AG04450 (cell line): ENCODE data around the gene TBX6. TPM values are rescaled to one million over a fixed set of nuclear protein-coding genes. Genes with fewer than 3 reads are reported as not detected.

Source experiments
- CTCF ChIA-PET: fragments of 300-600, 350-600 bp; formaldehyde crosslinking; extraction: SDS; loops from one replicate; lab custom pipeline; 2022; ENCODE audit warnings: antibody characterized with exemption, inconsistent platforms; lab: Charles Lee
- POLR2A ChIA-PET: fragments of 350-600 bp; formaldehyde crosslinking; extraction: SDS; loops from one replicate; lab custom pipeline; 2021; ENCODE audit warnings: antibody characterized with exemption, inconsistent platforms; lab: Yijun Ruan, JAX
- DNase-seq: peaks from one replicate; pipeline ENCODE4 v3.0.0-alpha.2; 2011; ENCODE audit warnings: low read depth, low spot score
- H3K27ac ChIP-seq: one replicate; pipeline ENCODE4 v1.5.1; 2012; ENCODE audit warnings: low read depth, low read length, control low read depth
- H3K27me3 ChIP-seq: one replicate; pipeline ENCODE4 v1.6.0; 2012; ENCODE audit warnings: low read length; ENCODE audit not compliant: control insufficient read depth, insufficient read depth
- H3K4me3 ChIP-seq: 2 replicates; pipeline ENCODE4 v1.5.1; 2011; ENCODE audit warnings: mild to moderate bottlenecking, low read depth, low read length, control low read depth
- H3K9me3 ChIP-seq: 2 replicates; pipeline ENCODE4 v1.5.1; 2012; ENCODE audit warnings: low read length; ENCODE audit not compliant: control insufficient read depth, insufficient read depth
- polyA plus RNA-seq: library from polyadenylated mRNA; depleted of rRNA; stranded (reverse); fragments of >200 nt; gene quantifications from 2 replicates; pipeline ENCODE4 v1.2.3, GENCODE V29; 2011
- TF ChIP-seq, protein P1 (sequence below): IDR thresholded peaks from 2 replicates; pipeline ENCODE4 v1.5.1; 2011; ENCODE audit warnings: low read depth, low read length, control low read depth, inconsistent platforms

TBX6 gene
- polyA plus RNA-seq, 1 experiment = not detected

DNA sequence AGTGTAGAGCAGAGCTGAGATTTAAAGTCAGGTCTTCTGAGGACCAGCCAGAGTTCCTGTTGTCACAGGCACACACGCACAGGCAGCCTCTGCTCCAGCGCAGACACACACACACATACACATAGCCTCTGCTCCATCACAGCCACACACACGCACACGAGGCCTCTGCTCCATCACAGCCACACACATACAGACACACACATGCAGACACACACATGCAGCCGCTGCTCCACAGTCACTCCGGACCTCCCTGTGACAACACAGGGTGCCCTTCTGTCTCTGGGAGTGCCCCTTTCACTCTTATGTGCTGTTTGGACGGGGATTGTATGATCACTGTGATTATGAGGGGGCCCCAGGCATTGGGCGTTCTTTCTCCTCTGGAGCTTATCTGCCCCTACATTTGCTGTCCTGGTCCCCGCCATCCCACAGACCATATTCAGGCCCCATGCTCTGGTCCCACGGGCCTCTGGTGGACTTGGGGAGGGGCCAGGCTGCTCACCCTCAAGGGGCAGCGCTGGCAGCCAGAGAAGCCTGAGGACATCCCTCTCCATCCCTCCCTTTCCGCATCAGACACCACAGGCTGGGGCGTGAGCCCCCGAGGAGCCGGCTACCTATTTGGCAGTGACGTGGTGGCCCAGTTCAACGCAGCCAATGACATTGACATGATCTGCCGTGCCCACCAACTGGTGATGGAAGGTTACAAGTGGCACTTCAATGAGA is 7.5 kb downstream of the TBX6 start:
- H3K27me3 ChIP-seq = no peaks in the 10 kb centered on the region
- no peak for DNase-seq
- ChIA-PET CTCF (interaction anchor here (1.4 kb wide), 1 partner anchor 8 kb away, joined by 3 read pairs; the partner anchor contains the start of gene TBX6), POLR2A (interaction anchor here (0.7 to 0.9 kb wide), 2 partner anchors 19 to 318 kb away, joined by 3 read pairs; partner anchors contain the start of gene ALDOA)
- H3K4me3 ChIP-seq = no peak overlapping the region
- TF ChIP-seq, protein P1, sequence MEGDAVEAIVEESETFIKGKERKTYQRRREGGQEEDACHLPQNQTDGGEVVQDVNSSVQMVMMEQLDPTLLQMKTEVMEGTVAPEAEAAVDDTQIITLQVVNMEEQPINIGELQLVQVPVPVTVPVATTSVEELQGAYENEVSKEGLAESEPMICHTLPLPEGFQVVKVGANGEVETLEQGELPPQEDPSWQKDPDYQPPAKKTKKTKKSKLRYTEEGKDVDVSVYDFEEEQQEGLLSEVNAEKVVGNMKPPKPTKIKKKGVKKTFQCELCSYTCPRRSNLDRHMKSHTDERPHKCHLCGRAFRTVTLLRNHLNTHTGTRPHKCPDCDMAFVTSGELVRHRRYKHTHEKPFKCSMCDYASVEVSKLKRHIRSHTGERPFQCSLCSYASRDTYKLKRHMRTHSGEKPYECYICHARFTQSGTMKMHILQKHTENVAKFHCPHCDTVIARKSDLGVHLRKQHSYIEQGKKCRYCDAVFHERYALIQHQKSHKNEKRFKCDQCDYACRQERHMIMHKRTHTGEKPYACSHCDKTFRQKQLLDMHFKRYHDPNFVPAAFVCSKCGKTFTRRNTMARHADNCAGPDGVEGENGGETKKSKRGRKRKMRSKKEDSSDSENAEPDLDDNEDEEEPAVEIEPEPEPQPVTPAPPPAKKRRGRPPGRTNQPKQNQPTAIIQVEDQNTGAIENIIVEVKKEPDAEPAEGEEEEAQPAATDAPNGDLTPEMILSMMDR = no peak
- no peak overlapping the region for H3K27ac ChIP-seq
- H3K9me3 ChIP-seq = no peaks in the 10 kb centered on the region; the same call in 1 of the 2 replicates

DNA sequence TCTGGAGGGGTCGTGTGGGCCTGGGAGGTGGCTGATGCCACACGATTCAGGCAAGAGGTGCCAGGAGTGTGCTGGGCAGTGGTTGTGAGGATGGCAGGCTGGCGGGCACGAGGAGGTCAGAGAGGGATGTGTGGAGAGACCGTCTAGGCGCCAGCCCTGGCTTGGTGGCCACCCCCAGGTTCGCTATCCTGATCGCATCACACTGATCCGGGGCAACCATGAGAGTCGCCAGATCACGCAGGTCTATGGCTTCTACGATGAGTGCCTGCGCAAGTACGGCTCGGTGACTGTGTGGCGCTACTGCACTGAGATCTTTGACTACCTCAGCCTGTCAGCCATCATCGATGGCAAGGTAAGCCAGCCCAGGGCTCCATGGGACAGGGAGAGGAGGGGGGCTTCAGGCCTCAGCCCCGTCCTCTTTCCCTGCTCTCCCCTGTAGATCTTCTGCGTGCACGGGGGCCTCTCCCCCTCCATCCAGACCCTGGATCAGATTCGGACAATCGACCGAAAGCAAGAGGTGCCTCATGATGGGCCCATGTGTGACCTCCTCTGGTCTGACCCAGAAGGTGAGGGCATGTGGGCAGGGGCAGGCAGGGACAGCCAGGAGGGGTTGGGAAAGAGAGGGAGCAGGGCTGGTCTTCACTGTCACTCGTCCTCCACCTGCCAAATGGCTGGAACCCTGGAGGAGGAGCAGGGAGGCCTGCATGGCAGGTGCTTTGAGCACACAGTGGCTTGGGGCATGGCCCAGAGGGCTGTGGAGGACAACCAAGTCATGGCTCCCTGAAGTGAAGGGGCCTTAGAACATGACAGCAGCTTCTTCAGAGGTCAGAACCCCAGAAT is 8.3 kb downstream of the TBX6 start:
- CTCF ChIA-PET = interaction anchor here (1.4 to 2.6 kb wide), 2 partner anchors 9 kb away, joined by 3 to 8 read pairs; partner anchors contain the start of gene TBX6
- no peaks in the 10 kb centered on the region; the same call in 1 of the 2 replicates for H3K9me3 ChIP-seq
- no peaks in the 10 kb centered on the region for H3K27me3 ChIP-seq
- no peak overlapping the region for H3K4me3 ChIP-seq
- POLR2A ChIA-PET = no interaction called here
- H3K27ac ChIP-seq = no peak overlapping the region
- TF ChIP-seq, protein P1 = no peak
- DNase-seq = no peak

DNA sequence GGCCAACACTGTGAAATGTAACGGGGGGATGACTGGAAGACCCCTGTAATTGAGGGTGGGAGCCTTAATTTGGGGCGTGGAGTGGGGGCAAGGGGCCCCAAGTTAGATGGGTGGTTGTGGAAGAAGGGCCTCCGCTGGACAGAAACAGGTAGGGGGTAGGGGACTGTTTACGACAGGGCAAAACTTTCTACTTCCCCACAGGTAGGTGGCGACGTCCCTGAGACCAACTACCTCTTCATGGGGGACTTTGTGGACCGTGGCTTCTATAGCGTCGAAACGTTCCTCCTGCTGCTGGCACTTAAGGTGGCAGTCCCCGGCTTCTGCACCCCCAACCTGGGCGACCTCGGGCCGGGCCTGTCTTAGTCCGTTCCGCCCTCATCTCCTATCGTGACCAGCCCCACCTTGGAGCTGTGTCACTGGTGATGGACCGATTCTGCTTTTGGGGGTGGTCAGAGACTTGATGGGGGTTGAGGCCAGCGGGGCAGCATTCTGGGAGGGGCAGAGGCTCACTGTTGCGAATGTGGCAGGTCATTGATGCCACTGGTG is 9.1 kb downstream of the TBX6 start:
- no peaks in the 10 kb centered on the region; the same call in 1 of the 2 replicates for H3K9me3 ChIP-seq
- no peaks in the 10 kb centered on the region for H3K27me3 ChIP-seq
- H3K27ac ChIP-seq = no peak overlapping the region
- no peak for DNase-seq
- TF ChIP-seq, protein P1 = peak; percentile 20; the same call in 1 of the 2 replicates
- H3K4me3 ChIP-seq = no peak overlapping the region
- CTCF ChIA-PET = interaction anchor here (0.6 to 2.6 kb wide), 2 partner anchors 10 to 545 kb away, joined by 4 to 8 read pairs; no protein-coding TSS in a partner anchor
- POLR2A ChIA-PET = no interaction called here

DNA sequence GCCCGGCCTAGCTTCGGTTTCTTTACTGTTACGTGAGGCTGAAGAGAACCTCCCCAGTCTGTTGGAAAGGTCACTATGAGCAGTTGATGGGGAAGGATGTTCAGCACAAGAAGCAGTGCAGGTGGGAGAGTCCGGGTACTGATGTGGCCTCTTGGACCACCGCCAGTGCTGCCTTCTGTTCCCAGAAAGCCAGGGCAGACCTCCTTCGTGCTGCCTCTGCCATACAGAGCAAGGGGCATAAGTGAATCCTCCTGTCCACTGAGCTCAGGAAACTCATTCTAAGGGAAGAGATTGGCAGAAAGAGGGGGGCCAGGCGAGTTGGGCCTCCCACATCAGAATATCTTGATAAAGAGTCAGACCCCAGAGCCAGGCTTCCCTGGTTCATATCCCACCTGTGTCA is 12.2 kb downstream of the TBX6 start:
- peaks cover 3% of the 10 kb centered on the region; the same call in 1 of the 2 replicates for H3K9me3 ChIP-seq
- ChIA-PET POLR2A (interaction anchor here (0.7 to 4.7 kb wide), 2 partner anchors 14 to 27 kb away, joined by 4 to 24 read pairs; partner anchors contain the start of gene ALDOA), CTCF (interaction anchor here (3.0 kb wide), 1 partner anchor 12 kb away, joined by 12 read pairs; the partner anchor contains the start of gene TBX6)
- TF ChIP-seq, protein P1 = no peak
- no peak overlapping the region for H3K4me3 ChIP-seq
- DNase-seq = no peak
- no peaks in the 10 kb centered on the region for H3K27me3 ChIP-seq
- H3K27ac ChIP-seq = no peak overlapping the region
